Neural cell (in vitro differentiated cells): ENCODE measurements around the gene IGSF11.

Experiments
- CTCF ChIP-seq: fragments of 450-650 bp; IDR thresholded peaks from 2 replicates; pipeline ENCODE4 v1.5.1; 2014; ENCODE audit warnings: antibody characterized with exemption, mild to moderate bottlenecking, moderate library complexity; ENCODE audit not compliant: poor library complexity, severe bottlenecking
- EZH2 ChIP-seq: fragments of 200-600, 300-800 bp; shearing (Covaris generic), sonication (generic); IDR thresholded peaks from 2 replicates; pipeline ENCODE4 v1.6.1; 2014; ENCODE audit warnings: antibody characterized with exemption, low read length, borderline replicate concordance, mild to moderate bottlenecking; ENCODE audit not compliant: insufficient read depth, poor library complexity, severe bottlenecking
- POLR2AphosphoS5 ChIP-seq: IDR thresholded peaks from 2 replicates; pipeline ENCODE4 v1.6.1; 2012
- RAD21 ChIP-seq: fragments of 450-650 bp; conservative IDR thresholded peaks from 2 replicates; pipeline ENCODE4 v1.6.1; 2014; ENCODE audit warnings: antibody characterized with exemption, mild to moderate bottlenecking, moderate library complexity
- TAF1 ChIP-seq: IDR thresholded peaks from 2 replicates; pipeline ENCODE4 v1.6.1; 2012; ENCODE audit warnings: low read depth

DNA sequence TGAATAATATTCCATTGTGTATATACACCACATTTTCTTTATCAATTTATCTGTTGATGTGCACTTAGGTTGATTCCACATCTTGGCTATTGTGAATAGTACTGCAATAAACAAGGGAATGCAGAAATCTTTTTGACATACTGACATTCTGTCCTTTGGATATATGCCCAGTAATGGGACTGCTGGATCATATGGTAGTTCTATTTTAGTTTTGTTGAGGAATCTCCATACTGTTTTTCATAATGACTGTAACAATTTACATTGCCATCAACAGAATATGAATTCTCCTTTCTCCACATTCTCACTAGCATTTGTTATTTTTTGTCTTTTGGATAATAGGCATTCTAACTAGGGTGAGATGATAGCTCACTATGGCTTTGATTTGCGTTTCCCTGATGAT lies 174.7 kb downstream of the IGSF11 start:
- TF ChIP-seq TAF1 (no peak), CTCF (no peak), POLR2AphosphoS5 (no peak), EZH2 (no peak), RAD21 (no peak)
